NK-92 (cell line): ENCODE data around the gene MYO7B.

Source experiments
- DNase-seq: peaks from one replicate; lab custom pipeline; 2025; ENCODE audit not compliant: unreplicated experiment; lab: John Stamatoyannopoulos, UW

The MYO7B gene

DNA sequence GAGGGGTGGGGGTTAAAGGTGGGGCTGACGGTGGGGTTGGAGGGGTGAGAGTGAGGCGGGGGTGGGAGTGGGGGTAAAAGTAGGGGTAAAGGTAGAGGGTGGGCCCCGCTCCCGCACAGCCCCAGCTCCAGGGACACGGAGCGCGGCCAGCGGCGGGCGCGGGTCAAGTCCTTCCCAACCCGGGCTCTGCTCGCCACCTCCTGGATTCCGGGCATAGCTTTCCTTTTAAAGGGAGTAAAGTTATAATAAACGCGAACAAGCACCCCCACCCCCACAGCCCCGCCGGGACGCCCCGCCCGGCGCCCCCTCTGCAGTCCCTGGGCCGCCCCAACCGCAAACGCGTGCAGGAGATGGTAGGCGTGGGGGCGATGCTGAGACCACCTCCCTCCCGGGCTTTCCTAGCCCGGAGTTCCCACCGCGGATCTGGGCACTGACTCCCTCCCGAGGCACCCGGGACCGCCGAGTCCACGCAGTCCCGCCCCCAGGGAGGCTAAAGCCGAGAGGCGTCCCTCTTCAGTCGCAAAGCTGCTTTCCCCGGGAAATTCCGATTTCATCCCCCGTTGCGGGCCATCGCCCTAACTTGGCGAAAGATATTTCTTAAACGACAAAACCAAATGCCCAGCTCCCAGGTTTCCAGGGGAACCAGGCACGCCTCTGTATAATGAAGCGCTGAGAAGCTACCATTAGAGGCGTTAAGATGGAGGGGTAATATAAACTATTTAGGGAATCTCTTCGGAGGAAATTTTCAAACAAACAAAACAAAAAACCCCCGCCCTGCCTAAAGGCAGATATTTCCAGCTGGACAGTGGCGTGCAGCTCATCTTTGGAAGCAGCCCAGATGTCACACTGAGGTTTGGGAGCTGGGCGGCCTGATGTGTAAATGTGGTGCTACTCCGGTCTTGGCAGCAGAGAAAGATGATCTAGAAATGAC is 140.1 kb downstream of the MYO7B start, which contains the start of gene LIMS2:
TSS of gene LIMS2 (minus strand) at position 200 of the 931 bp plus-strand sequence. CDS start 506 bp downstream, outside the sequence.
- DNase-seq: no peak

DNA sequence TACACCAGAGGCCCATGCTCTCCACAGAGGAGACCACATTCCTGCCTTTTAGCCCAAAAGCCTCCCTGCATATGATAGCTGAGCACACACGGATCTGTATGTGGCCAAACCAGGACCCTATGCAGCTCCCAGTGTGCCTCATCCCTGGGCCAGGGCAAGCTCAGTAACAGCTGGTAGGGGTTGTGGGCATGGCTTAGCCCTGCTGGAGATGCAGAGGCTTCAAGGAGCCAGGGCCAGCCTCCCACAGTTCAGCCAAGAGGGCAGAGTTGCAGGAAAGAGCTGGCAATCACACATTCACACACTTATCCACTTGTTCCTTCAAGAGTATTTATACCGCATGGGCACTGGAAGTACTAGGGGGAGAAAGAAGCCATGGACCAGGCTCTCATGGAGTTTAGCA is 141.4 kb downstream of the MYO7B start:
- DNase-seq: no peak

DNA sequence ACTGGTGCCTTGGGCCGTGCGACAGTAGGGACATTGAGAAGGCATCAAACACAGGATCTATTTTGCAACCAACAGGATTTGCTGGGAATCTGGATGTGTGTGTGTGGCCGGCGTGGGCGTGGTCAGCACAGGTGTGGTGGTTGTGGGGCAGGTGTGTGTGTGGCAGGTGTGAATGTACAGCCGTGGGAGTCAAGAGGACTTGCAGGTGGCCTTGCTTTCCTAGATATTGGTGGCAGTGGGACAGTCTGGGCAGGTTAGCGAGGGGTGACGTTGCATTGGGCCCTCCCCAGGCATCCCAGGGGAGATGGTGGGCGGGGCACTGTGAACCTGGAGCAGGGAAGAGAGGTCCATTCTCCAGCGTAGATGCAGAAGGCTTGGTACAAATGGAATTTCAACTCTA is 143.0 kb downstream of the MYO7B start:
- DNase-seq: no peak

DNA sequence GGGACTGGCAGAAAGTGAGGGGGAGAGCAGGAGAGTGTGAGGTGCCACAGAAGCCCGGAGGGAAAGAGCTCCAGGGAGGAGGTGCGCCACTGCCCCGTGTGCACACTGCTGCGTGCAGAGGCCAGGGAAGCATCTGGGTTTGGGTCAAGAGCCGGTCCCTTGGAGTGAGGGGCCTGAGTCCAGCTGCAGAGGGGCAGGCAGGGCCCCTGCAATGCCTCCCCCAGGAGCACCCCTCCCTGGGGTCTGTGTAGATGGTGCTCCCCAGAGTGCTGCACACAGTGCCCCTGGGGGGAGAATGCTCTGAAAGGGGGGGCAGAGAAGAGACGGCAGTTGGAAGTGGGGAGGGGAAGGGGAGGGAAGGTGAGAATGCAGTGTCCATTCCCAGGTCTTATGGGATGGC is 143.5 kb downstream of the MYO7B start:
- DNase-seq: no peak

DNA sequence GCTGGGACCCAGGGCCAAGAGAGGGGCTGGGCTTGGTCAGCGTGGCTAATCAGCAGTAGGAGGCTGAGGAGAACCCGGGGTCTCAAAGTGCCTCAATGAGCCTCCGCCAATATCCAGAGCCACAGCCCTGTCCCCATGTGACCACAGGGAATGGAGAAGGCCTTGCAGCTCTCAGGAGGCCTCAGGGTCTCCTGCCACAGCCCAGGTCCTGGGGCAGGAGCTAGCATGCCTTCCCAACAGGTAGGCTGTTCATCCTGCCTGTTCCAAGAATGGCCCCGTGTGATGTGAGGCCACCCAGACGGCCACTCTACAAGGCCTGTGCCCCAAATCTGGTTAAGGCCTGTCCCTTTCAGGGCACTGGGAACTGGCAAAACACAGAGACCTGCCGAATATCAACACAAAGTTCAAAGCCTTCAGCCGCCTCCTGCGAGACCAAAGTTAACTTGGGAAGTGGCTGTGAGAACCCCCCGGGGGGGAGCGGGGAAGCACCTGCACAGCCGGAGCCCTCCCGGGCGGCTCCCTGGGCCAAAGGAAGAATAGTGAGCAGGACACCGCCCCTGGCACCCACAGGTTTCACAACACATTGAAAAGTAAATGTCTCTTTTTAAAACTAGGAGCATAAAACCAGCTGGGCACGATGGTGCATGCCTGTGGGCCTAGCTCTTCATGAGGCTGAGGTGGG is 144.3 kb downstream of the MYO7B start:
- no peak for DNase-seq

DNA sequence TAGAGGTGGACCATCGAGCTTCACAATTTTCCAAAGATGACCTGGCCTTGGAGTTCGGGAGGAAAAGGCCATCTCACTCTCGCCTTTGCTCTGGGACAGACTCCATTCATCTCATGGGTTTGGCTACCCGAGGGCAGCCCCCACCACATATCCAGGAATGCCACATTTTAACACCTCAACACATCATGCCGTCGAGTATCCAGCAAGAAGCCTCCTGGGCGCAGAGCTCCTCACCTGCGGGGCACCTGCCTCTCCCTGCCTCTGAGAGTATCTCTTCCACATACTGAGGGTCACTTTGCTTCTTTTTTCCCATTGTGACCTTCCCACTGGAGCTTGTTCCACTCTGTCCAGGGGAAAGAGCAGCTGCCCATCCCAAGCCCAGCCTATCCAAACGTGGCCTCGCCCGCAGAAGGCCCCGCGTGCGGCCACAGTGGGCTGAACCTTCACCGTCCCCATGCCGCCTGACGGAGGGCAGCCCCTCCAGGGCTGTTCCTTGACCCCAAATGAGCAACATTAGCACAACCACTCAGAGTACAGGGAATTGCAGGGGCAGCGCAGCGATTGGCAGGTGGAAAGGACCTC is 145.3 kb downstream of the MYO7B start:
- DNase-seq: no peak

DNA sequence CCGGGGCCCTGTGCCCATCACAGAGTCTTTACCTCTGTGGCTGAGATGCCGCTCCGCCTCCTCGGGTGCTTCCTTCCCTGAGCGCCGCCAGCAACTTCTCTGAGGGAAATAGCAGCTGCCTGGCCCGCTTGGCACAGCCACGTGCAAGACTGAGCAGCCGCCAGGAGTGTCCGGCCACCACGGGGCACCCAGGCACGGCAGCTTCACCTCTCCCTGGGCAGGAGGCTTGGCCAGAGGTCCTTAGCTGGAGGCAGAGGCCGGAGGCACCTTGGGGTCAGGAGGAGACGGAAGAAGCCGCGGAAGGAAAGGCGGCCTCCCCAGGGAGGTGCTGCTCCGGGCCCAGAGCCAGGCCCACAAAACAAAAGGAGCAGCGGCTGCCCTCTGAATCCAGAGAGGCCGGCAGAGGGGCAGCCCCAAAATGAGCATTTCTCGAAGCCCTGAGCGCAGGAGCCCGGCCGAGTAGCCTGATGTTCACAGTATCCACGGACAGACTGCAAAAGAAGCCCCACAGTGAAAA is 145.9 kb downstream of the MYO7B start:
- DNase-seq: no peak

DNA sequence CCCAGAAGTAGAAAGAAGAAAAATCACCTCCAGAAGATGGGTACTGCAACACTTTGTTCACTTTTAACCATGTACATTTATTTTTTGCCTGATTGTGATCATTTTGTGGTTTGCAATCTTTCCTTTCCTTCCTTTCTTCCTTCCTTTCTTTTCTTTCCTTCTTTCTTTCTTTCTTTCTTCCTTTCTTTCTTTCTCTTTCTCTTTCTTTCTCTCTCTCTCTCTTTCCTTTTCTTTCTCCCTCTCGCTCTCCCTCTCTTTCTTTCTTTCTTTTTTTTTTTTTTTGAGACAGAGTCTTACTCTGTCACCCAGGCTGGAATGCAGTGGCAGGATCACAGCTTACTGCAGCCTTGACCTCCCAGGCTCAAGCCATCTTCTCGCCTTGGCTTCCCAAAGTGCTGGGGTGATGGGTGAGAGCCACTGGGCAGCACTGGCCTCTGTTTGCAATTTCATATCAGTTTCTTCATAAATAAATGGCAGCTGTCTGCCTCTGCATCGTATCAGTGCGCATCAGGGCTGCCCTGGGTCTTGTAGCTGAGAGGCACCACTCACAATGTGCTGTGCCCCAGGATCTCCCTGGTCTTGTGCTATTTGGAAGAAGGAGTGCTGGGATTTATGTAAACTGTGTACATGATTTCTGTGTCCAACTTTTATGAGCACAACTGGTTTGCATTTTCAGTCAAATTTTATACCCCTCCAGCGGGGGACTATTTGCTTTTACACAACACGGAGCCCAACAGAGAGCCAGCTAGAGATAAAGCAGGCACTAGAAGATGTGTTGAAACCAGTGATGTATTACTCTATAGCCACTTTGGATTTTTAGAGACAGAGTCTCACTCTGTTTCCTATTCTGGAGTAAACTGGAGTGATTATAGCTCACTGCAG is 146.7 kb downstream of the MYO7B start:
- no peak for DNase-seq

DNA sequence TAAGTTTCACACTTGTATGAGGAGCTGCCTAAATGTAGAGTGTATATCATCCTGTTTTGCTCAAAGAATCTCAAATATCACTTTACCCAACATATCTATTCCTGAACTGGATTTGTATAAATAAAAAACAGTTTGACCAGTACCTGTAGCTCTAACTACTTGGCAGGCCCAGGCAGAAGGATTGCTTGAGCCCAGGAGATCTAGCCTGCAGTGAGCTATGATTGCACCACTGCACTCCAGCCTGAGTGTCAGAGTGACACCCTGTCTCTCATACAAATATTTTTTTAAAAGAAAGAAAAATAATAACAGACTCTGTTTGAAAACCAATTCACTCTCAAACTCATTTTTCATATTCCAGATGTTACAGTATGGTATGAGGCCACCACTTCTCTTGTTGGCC is 147.6 kb downstream of the MYO7B start:
- DNase-seq: no peak

DNA sequence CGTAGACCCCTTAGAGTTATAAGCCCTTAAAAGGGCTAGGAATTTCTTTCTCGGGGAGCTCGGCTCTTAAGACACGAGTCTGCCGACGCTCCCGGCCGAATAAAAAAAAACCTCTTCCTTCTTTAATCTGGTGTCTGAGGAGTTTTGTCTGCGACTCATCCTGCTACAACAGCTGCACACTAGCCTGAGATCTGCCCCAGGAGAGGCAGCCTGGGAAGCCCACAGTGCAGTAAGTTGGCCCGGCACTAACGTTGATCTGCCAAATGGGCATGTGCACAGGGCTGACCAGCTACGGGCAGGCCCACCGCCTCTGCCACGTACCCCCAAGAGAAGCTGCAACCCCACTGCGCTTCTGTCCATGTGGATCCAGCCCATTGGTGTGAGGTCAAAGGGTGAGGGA is 148.3 kb downstream of the MYO7B start:
- DNase-seq: no peak

DNA sequence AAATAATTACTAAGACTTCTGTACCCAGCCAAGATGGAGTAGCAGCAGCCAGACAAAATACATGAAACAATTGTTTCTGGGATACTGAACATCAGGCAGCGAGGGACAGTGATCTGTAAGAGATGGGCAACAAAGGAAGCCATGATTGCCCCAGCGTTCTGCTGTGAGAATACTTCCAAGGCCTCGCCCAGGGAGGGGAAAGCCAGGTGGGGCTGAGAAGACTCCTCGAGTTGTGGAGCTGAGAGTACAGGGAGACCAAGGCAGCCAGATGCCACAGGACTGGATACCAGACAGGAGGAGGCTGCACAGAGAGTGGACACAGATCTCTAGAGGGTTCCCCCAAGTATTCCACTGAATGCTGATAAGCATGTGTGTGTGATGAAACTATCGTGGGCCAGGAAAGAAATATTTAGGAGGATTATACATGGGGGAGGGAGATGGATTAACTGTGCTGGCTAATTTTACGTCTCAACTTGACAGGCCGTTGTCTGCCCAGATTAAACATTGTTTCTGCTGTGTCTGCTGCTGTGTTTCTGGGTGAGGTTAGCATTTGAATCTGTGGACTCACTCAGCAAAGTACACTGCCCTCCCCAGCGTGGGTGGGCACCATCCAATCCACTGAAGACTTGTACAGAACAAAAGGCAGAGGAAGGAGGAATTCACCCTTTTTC is 150.1 kb downstream of the MYO7B start:
- no peak for DNase-seq
